NCI-H345 treated with DMSO at 0.1 percent for 48 hours (cell line): Measurements from ENCODE around the gene SIGLEC9.

Source experiments
- DNase-seq: peaks from one replicate; lab custom pipeline; 2025; ENCODE audit not compliant: unreplicated experiment; lab: John Stamatoyannopoulos, UW

SIGLEC9 gene

DNA sequence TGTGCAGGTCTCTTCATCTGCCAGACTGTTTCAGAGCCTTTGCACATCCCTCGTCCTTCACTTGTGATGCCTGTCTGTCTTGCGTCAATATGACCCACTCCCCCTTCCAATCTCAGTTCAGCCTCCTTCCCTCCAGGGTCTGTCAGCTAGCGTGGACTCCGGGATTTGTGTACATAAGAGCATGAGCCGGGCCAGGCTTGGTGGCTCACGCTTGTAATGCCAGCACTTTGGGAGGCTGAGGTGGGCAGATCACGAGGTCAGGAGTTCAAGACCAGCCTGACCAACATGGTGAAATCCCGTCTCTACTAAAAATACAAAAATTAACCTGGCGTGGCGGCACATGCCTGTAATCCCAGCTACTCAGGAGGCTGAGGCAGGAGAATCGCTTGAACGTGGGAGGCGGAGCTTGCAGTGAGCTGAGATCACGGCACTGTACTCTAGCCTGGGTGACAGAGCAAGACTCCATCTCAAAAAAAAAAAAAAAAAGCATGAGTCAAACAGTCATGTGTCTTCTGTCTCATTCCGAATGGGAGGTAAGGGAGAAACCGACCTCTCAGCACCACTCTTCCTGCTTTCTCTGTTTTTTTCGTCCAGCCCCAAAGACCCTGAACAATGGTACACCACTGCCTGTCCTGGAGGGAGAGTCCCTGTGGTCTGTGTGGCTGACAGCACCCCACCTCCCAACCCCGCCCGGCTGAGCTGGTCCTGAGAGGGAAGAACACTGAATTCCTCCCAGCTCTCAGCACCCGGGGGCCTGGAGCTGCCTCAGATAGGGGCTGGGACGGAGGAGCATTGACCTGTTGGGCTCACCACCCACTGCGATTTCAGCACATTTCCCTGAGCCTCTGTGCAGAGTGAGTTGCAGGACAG lies 2.4 kb upstream of the SIGLEC9 start:
- DNase-seq: no peak

DNA sequence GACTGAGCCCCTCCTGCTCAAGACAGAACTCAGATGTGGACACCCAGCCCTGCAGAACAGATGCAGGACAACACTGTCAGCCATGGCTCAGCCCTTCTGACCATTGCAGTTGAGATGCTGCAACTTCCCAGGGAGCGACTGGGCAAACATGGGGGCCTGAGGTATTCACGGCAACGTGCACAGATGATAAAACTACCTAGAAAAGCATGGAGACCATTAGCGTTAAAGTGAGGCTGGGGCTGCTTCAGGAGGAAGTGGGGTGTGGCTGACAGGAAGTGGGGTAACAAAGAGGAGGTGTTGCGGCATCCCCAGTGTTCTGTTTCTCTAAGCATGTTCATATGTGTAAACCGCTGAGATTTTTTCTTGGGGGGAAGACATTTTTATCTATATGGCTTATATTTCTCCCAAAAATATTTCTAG lies 1.3 kb upstream of the SIGLEC9 start:
- DNase-seq: no peak

DNA sequence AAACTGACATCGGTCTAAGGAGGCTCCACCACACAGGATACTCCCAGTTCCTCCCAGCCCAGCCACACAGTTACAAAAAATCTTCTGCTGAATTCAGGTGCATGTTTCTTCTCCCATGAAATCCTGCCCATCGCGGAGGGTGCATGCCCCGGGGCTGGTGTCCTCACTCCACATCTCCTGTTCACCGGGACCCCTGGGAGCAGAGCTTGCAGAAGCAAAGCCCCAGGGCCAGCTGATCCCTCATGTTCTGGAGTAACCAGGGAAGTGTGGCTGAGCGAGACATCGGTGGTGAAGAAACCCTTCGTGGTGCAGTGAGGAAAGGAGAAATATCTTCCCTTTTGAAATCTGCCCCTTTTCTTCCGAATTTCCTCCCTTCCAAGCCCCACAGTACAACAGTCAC lies 904 bp upstream of the SIGLEC9 start:
- no peak for DNase-seq

DNA sequence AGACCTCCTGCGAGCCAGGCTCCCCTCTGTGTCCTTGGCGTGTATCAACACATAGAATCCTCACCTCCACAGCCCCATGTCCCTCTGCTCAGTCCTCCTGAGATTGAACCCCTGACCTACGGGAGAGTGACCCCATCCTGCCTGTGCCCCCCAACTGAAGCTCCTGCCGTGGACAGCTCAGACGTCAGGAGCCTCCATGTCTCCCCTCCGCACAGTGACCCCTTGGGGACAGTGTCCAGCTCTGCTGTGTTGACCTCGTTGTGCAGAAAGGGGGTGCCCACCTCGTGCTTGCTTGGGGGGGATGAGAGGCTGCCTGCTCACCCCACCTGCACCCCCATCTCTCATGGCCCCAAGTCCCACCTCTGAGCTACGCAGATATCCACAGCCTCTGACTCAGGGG lies 490 bp upstream of the SIGLEC9 start:
- no peak for DNase-seq

DNA sequence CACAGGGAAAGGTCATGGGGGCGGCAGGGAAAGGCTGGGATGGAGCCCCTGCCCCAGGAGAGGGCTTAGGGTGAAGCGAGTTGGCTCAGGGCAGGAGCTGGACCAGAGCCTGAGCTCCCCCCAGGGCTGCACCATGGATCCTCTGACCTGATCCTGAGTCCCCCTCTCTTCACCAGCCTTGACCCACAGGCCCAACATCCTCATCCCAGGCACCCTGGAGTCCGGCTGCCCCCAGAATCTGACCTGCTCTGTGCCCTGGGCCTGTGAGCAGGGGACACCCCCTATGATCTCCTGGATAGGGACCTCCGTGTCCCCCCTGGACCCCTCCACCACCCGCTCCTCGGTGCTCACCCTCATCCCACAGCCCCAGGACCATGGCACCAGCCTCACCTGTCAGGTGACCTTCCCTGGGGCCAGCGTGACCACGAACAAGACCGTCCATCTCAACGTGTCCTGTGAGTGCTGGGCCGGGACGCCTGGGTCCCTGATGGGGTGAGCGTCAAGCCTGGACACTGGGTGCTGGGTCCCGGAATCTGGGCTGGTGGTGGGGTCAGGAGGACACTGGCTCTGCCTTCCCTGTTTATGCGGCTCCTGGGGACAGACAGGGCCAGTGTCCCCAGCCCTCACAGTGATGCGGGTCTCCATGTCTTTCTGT lies 842 bp downstream of the SIGLEC9 start:
- DNase-seq: no peak

DNA sequence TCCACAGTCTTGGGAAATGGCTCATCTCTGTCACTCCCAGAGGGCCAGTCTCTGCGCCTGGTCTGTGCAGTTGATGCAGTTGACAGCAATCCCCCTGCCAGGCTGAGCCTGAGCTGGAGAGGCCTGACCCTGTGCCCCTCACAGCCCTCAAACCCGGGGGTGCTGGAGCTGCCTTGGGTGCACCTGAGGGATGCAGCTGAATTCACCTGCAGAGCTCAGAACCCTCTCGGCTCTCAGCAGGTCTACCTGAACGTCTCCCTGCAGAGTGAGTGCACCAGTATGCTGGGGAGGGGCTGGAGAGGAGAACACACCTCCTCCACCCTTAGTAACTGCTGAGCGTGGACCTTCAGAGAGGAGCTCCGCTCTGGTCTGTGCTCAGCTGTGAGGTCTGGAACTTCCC lies 2.3 kb downstream of the SIGLEC9 start:
- no peak for DNase-seq

DNA sequence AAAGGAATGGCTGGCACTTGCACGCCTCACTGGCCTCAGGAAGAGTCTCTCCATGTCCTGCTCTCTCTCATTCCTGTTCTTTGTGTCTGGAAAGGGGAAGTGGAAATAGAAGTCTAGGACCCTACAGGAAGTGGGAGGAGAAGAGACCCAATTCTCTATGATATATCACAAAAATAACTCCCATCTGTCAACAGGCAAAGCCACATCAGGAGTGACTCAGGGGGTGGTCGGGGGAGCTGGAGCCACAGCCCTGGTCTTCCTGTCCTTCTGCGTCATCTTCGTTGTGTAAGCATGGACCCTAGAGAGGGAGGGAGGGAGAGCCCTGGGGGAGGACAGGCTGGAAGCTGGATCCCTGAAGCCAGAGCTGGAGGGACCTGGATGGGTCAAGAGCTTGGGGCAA lies 3.0 kb downstream of the SIGLEC9 start:
- DNase-seq: no peak

DNA sequence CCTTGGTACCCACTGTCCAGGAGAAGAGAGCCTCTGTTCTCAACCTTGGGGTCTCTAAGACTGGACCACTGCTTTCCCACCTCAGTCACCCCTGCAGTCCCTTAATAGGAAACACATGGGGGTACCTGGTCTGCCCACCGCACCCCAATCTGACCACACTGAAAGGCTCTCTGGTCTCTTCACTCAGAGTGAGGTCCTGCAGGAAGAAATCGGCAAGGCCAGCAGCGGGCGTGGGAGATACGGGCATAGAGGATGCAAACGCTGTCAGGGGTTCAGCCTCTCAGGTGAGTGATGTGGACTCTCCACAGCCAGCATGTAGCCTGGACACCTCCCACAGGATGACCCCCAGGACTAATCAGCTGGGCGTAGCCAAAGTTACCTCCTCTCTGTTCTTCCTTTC lies 3.5 kb downstream of the SIGLEC9 start:
- no peak for DNase-seq

DNA sequence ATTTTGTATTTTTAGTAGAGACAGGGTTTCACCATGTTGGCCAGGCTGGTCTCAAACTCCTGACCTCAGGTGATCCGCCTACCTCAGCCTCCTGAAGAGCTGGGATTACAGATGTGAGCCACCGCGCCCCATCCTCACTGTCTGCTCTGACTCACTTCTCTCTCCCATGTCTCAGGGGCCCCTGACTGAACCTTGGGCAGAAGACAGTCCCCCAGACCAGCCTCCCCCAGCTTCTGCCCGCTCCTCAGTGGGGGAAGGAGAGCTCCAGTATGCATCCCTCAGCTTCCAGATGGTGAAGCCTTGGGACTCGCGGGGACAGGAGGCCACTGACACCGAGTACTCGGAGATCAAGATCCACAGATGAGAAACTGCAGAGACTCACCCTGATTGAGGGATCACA lies 5.0 kb downstream of the SIGLEC9 start:
- no peak for DNase-seq

DNA sequence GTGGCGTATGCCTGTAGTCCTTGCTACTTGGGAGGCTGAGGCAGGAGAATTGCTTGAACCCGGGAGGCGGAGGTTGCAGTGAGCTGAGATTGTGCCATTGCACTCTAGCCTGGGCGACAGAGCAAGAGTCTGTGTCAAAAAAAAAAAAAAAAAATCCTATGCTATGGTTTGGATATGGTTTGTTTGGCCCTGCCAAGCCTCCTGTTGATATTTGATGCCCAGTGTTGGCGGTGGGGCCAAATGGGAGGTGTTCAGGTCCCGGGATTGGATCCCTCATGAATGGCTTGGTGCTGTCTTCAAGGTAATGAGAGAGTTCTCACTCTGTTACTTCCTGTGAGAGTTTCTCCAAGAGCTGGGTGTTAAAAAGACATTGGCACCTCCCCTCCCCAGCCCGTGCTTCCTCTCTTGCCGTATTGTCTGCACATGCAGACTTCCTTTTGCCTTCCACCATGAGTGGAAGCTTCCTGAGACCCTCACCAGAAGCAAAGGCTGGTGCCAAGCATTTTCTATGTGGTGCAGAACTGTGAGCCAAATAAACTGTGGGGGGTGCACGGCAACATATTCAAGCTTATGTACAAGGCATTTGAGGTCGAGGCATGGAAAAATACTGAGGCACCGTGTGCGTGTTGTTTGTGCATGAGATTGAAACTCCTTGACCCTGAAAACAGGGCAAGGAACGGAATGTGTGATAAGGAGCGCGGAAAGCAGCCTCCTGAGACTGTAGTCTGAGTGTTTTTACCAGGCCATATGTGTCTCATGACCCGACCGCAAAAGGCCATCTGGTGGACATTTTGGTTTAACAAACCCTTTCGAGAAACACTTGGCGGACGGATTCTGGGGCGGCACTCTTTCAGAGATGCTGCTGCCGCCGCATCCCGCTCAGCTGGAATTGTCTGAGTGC lies 7.3 kb downstream of the SIGLEC9 start:
- no peak for DNase-seq

DNA sequence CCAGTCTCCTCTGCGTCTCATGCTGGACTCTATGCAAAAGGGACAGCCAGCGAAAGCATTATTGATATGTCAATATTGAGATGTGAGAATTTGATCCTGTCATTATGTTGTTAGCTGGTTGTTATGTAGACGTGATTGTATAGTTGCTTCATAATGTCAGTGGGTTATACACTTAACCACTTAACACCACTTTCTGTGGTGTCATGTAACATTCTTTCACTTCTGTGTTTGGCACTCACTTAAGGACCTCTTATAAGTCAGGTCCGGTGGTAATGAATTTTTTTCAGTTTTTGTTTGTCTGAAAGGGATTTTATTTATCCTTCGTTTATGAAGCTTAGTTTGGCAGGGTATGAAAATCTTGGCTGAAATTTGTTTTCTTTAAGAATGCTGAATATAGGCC lies 10.3 kb downstream of the SIGLEC9 start:
- no peak for DNase-seq

DNA sequence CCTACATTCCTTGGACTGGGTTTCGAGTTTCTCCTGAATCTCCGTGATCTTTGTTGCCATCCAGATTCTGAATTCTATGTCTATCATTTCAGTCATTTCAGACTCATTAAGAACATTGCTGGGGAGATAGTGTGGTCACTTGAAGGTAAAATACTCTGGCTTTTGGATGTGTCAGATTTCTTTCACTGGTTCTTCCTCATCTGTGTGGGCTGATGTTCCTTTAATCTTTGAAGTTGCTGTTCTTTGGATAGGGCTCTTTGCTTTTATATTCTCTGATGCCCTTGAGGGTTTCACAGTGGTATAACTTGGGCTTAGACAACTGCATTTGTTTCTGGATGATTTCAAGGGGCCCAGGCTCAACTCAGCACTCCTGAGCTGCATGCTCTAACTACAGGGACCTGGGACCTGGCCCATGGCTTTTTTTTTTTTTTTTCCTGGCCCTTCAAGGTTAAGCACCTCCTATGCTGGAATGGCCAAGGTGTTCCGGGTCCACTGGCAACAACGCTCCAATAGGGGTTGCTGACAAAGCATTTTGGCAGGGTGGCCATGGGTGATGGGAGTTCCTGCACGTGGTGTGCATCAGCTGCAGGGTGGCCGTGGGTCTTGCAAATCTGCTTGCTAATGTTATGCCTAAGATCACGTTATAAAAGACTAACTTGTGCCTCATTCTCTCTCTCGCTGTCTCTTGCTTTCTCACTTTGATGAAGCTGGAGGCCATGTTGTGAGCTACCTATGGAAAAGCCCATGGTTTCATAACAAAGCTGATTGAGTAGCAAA lies 11.5 kb downstream of the SIGLEC9 start:
- no peak for DNase-seq

DNA sequence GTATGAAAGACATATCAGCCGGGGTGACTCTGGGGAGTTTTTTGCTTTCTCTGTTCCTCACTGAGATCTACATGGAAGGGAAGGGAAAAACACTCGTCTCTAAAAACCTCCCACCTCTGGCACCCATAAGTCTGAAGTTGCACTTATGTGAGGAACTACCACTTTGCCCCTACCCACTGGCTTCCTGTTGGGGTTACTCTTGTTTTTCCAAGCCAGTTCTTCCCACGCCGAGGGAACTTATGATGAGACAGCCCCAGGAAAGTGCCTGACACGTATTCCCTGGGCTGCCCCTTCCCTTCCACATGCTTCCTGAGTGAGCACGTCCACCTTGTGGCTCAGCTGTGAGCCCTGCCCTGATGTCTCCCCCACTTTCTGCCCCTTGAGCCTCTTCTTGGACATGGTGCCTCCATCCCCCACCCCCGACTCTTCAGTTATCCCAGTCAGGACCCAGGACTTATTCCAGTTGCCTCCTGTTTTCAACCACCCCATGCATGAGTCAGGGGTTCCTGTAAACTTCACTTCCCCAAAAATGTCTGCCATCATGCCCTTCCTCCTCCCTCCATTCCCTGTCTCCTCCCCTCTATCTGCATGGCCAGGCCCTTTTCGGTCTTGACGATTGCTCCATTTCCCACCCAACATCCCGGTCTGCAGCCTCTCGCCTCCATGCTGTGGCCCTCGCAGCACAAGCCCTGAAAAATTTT lies 12.3 kb downstream of the SIGLEC9 start:
- DNase-seq: no peak

DNA sequence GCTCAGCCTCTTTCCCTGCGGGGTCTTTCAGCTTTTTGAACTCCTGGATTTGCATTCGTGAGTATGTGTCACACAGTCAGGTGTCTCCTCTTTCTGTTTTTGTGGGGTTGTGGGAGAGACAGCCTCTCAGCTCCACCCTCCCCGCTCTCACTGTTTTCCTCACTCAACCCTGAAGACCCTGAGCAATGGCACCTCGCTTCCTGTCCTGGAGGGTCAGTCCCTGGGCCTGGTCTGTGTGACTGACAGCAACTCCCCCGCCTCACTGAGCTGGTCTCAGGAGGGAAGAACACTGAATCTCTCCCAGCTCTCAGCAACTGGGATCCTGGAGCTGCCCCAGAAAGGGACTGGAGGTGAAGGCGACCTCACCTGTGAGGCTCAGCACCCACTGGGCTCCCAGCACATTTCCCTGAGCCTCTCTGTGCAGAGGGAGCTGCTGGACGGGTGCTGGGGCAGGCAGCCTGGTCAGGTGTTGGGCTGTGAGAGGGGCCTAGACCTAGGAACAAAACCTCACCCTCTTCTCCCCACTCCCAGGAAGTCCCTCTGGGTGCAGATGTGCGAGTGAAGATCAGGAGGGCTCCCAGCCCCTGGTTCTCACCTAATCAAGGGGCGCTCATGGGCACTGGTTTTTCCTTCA lies 13.2 kb downstream of the SIGLEC9 start:
- no peak for DNase-seq

DNA sequence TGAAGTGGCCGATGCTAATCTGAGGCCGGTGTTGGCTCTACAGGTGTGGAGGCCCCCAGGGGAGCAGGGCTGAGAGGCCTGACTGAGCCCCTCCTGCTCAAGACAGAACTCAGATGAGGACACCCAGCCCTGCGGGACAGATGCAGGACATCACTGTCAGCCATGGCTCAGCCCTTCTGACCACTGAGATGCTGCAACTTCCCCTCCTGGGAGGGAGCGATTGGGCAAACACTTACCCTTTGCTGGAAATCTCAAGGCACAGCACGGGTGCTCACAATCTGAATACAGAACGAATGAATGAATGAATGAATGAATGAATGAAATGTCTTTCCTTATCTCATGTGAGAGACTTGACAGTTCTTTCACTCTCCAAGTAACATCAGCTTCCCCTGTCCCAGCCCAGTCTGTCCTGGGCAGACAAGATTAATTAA lies 13.9 kb downstream of the SIGLEC9 start:
- no peak for DNase-seq

DNA sequence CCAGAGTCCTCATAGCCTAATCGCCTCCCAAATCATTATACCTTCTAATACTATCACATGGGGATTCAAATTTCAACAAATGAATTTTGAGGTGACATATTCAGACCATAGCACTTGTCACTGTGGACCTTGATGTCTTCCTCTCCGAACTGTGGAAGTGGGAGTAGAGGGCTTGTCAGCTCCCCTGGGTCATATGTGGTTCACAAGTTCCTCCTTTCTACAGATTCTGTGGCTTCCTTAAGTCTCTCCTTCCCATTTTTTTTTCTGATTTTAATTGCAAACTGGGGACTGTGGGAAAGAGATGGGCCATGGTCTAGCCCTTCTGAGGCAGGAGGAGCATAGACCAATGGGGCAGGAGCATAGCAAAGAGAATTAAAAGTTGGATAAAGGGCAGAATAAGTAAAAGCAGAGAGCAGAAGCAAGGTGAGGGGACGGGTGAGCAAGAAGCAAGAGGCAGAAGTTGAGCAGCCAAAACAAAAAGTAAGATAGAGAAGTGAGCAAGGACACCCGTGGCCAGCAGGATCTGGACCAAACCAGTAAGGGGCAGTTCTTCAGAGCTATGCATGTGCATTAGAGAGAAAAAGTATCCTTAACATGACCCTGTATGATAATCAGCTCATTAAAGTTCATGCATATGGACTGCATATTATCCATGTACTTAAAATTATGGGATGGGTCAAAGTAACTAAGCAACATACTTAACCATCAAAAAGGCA lies 14.8 kb downstream of the SIGLEC9 start:
- DNase-seq: no peak

DNA sequence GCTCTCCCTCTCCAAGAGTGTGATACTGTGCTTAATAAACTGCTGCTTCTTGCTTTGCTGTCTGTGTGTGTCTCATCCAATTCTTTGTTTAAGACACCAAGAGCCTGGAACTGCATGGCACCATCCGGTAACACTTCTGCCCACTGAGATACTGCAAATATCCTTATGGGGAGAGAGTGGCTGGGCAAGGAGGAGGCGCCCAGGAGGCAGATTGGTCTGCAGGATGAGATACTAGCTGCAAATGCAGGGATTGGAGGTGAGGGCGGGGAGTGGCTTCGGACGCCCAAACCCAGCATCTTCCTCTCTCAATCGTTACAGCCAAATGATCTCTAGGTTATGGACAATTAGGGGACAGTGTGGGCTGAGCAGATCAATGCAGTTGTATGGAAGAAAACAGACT lies 15.7 kb downstream of the SIGLEC9 start:
- DNase-seq: no peak

DNA sequence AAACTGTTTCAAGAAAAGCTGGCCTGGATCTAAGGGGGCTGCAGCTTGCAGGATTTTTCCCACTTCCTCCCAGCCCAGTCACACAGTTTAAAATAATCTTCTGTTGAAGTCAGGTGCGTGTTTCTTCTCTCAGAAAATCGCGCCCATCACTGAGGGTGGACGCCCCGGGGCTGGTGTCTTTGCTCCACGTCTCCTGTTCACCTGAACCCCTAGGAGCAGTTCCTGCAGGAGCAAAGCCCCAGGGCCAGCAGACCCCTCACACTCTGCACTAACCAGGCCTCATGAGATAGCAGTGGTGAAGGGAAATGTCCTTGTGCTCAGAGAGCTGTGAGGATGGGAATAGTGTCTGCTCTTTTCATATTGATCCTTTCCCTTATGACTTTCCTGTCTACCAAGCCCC lies 16.5 kb downstream of the SIGLEC9 start:
- DNase-seq: no peak

DNA sequence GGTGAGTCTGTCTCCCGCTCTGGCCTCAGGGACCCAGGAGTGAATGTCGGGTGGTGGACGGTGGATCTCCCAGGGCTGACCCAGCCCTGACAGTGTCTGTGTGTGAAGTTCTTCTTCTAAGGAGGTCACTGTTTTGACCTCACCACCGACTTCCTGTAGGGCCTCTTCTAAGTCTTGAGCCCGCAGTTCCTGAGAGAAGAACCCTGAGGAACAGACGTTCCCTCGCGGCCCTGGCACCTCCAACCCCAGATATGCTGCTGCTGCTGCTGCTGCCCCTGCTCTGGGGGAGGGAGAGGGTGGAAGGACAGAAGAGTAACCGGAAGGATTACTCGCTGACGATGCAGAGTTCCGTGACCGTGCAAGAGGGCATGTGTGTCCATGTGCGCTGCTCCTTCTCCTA lies 17.4 kb downstream of the SIGLEC9 start, which contains the start of gene SIGLEC7:
SIGLEC7 (plus strand) TSS at position 183 of the 400 bp plus-strand sequence; CDS start at position 252, 69 bp downstream.
- DNase-seq: no peak
